ENCODE data around the gene B4GALNT4. TPM values are rescaled to one million over a fixed set of nuclear protein-coding genes. Genes with fewer than 3 reads are reported as not detected.
"Not testable (repeated sequence)": the region's sequence is repeated elsewhere in the genome, so short reads cannot be mapped to it uniquely, and the experiment has no call there.

The B4GALNT4 gene
- total RNA-seq, 1 donor from 2014 or later = 294 TPM

DNA sequence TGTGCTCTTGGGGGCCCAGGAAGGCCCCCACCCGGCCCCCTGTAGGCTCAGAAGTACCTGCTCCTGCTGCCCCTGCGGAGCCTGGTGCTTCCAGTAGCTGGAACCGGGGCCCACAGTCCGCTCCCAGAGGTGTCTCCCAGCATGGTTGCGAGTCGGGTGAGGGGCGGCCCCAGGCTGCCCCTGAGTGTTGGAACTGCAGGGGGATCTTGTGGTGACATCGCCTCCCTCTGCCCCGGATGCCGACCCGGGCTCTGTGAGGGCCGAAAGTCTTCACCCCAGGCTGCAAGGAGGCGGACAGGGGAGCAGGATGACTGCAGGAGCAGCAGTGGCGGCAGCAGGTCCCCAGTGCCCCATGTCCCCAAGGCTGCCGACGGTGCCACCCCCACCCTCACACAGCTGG lies 15.2 kb downstream of the B4GALNT4 start:
- Mint-ChIP-seq H3K4me1 (ENCODE audit: low read depth) (peaks cover 4% of the 10 kb centered on the region), H3K9me3 (ENCODE audit: low read depth) (peaks cover 4% of the 10 kb centered on the region), H3K27ac (no peak overlapping the region), H3K27me3 (peaks cover 12% of the 10 kb centered on the region), H3K36me3 (ENCODE audit: insufficient read depth) (peaks cover 8% of the 10 kb centered on the region), H3K4me3 (ENCODE audit: low read depth) (no peak overlapping the region)
- DNase-seq (ENCODE audit: low spot score, unreplicated experiment) = no peak
- no peak for TF ChIP-seq CTCF (IDR thresholded peaks at IDR 0.05; ENCODE audit: unreplicated experiment)

DNA sequence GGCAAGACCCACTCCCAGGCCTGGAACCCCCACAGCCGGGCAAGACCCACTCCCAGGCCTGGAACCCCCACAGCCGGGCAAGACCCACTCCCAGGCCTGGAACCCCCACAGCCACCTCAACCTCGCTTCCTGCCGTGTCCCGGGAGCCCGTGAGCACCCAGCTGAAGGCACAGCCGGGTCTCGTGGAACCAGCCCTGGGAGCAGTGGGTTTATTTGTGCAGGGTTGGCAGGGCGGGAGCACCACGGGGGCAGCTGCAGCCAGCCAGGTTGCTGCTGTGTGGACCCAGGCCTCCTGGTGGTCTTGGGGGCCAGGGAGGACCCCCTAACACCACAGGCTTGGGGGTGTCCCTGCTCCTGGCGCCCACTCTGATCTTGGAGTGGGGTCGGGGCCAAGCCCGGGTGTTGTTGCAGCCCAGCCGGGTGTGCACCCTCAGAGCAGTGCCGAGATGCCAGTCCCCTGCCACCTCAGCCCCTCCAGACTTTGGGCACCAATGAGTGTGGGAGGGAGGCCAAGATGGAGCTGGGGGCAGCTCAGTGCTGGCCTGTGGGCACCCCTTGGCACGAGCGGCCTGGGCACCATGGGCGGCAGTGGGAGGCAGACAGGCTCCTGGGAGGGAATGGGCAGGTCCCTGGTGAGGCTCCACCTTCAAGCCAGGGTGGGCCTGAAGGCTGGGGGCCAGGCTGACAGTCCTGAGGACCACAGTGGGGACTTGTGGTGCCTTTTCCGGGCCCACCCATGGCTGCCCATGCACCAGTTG lies 16.5 kb downstream of the B4GALNT4 start:
- no peak for DNase-seq (ENCODE audit: low spot score, unreplicated experiment)

DNA sequence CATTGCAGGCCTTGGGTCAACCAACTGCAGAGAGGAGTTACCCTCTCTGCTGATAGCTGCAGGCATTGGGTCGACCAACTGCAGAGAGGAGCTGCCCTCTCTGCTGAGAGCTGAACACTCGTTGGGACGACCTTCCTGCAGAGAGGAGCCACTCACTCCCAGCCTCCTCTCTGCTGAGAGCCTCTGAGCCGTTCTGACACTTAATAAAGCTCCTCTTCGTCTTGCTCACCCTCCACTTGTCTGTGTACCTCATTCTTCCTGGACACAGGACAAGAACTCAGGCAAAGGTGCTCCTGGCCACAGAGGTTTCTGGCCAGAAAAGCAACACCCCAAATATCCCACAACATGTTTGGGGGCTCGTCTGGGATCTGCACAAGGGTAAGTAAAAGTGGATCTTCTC lies 17.2 kb downstream of the B4GALNT4 start:
- no peak for DNase-seq (ENCODE audit: low spot score, unreplicated experiment)

More for the DNA sequence above, 16.5 kb downstream of the B4GALNT4 start:
- no peak overlapping the region for H3K27ac Mint-ChIP-seq
- H3K27me3 Mint-ChIP-seq = peaks cover 12% of the 10 kb centered on the region
- H3K4me3 Mint-ChIP-seq (ENCODE audit: low read depth) = no peak overlapping the region
- H3K36me3 Mint-ChIP-seq (ENCODE audit: insufficient read depth) = peaks cover 8% of the 10 kb centered on the region
- TF ChIP-seq CTCF (IDR thresholded peaks at IDR 0.05; ENCODE audit: unreplicated experiment) = no peak
- H3K9me3 Mint-ChIP-seq (ENCODE audit: low read depth) = peaks cover 4% of the 10 kb centered on the region
- H3K4me1 Mint-ChIP-seq (ENCODE audit: low read depth) = peaks cover 4% of the 10 kb centered on the region

DNA sequence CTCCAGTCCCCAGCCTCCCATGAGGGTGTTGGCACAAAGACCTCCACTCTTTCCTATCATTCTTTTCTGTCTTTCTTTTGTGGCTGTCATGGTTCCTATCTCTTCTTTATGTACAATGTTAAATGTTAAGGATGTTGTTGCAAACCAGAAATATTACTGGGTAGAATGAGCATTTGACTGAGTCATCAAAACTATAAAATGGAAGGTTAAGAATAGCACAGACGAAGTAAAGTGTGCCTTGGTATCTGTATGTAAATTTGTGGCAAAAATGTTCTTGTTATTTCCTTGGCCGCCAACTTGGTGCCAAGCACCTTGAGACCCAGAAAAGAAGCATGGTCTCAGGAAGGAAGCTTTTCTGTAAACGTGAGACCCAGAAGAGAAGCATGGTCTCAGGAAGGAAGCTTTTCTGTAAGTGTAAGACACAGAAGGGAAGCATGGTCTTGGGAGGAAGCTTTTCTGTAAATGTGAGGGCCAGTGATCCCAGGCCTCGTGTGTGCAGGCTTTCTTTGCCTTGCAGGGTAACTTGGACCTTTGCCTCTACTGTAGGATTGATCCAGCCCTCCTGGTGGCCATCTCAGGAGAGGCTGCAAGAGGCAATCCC lies 18.0 kb downstream of the B4GALNT4 start:
- DNase-seq (ENCODE audit: low spot score, unreplicated experiment) = no peak
- peaks cover 12% of the 10 kb centered on the region for H3K27me3 Mint-ChIP-seq
- TF ChIP-seq CTCF (IDR thresholded peaks at IDR 0.05; ENCODE audit: unreplicated experiment) = no peak
- H3K9me3 Mint-ChIP-seq (ENCODE audit: low read depth) = peaks cover 4% of the 10 kb centered on the region
- H3K4me3 Mint-ChIP-seq (ENCODE audit: low read depth) = no peak overlapping the region
- H3K4me1 Mint-ChIP-seq (ENCODE audit: low read depth) = peaks cover 4% of the 10 kb centered on the region
- H3K36me3 Mint-ChIP-seq (ENCODE audit: insufficient read depth) = peaks cover 4% of the 10 kb centered on the region
- H3K27ac Mint-ChIP-seq = no peak overlapping the region

More for the DNA sequence above, 17.2 kb downstream of the B4GALNT4 start:
- peaks cover 4% of the 10 kb centered on the region for H3K4me1 Mint-ChIP-seq (ENCODE audit: low read depth)
- peaks cover 12% of the 10 kb centered on the region for H3K27me3 Mint-ChIP-seq
- peaks cover 8% of the 10 kb centered on the region for H3K36me3 Mint-ChIP-seq (ENCODE audit: insufficient read depth)
- H3K27ac Mint-ChIP-seq = no peak overlapping the region
- no peak for TF ChIP-seq CTCF (IDR thresholded peaks at IDR 0.05; ENCODE audit: unreplicated experiment)
- H3K9me3 Mint-ChIP-seq (ENCODE audit: low read depth) = peaks cover 4% of the 10 kb centered on the region
- H3K4me3 Mint-ChIP-seq (ENCODE audit: low read depth) = no peak overlapping the region

GRCh38 chr11:389369-389768 lies 20.1 kb downstream of the B4GALNT4 start:
- H3K27ac Mint-ChIP-seq; H3K36me3 Mint-ChIP-seq (ENCODE audit: insufficient read depth); DNase-seq (ENCODE audit: low spot score, unreplicated experiment); H3K9me3 Mint-ChIP-seq (ENCODE audit: low read depth); H3K4me3 Mint-ChIP-seq (ENCODE audit: low read depth); H3K4me1 Mint-ChIP-seq (ENCODE audit: low read depth): not testable (repeated sequence)
- H3K27me3 Mint-ChIP-seq = peaks cover 12% of the 10 kb centered on the region

Data from progenitor cell of endocrine pancreas (in vitro differentiated cells).